Astrocyte (in vitro differentiated cells and primary cell): Measurements from ENCODE around the gene CMTR1. TPM values are rescaled to one million over a fixed set of nuclear protein-coding genes. Genes with fewer than 3 reads are reported as not detected.

Source experiments
- DNase-seq: peaks from one replicate; pipeline ENCODE4 v3.0.0-alpha.2; 2010; ENCODE audit warnings: low read depth
- FAIRE-seq: peaks from 2 replicates; lab custom pipeline; 2011; peaks lifted over from hg19 to GRCh38; lab: Jason Lieb, UNC
- H2AFZ ChIP-seq: 2 replicates; pipeline ENCODE4 v1.6.0; 2012; ENCODE audit warnings: low read depth, low read length, inconsistent platforms
- H3K27ac ChIP-seq: 2 replicates; pipeline ENCODE4 v1.5.1; 2011; ENCODE audit warnings: low read depth, low read length, inconsistent platforms
- H3K27me3 ChIP-seq: 2 replicates; pipeline ENCODE4 v1.6.0; 2011; ENCODE audit warnings: low read length, inconsistent platforms; ENCODE audit not compliant: insufficient read depth
- H3K36me3 ChIP-seq: 2 replicates; pipeline ENCODE4 v1.5.1; 2011; ENCODE audit warnings: low read length, inconsistent platforms; ENCODE audit not compliant: insufficient read depth
- H3K4me1 ChIP-seq: 2 replicates; pipeline ENCODE4 v1.5.1; 2011; ENCODE audit warnings: low read length, inconsistent platforms; ENCODE audit not compliant: insufficient read depth
- H3K4me2 ChIP-seq: 2 replicates; pipeline ENCODE4 v1.6.0; 2012; ENCODE audit warnings: low read length, inconsistent platforms
- H3K4me3 ChIP-seq: 2 replicates; pipeline ENCODE4 v1.5.1; 2011; ENCODE audit warnings: low read depth, mild to moderate bottlenecking, low read length, inconsistent platforms; ENCODE audit not compliant: insufficient read depth
- H3K79me2 ChIP-seq: 2 replicates; pipeline ENCODE4 v1.6.0; 2012; ENCODE audit warnings: mild to moderate bottlenecking, low read length, inconsistent platforms; ENCODE audit not compliant: insufficient read depth
- H3K9ac ChIP-seq: 2 replicates; pipeline ENCODE4 v1.6.0; 2012; ENCODE audit warnings: mild to moderate bottlenecking, low read length, inconsistent platforms
- H3K9me3 ChIP-seq: 2 replicates; pipeline ENCODE4 v1.5.1; 2012; ENCODE audit warnings: low read depth, mild to moderate bottlenecking, low read length, inconsistent platforms; ENCODE audit not compliant: insufficient read depth
- H4K20me1 ChIP-seq: 2 replicates; pipeline ENCODE4 v1.6.0; 2012; ENCODE audit warnings: low read length, inconsistent platforms; ENCODE audit not compliant: insufficient read depth
- H3K27ac Mint-ChIP-seq: one replicate; pipeline ENCODE4 v1.8.0; 2021; ENCODE audit warnings: mild to moderate bottlenecking, mixed read lengths; ENCODE audit not compliant: unreplicated experiment
- H3K27me3 Mint-ChIP-seq: one replicate; pipeline ENCODE4 v1.8.0; 2021; ENCODE audit warnings: low read depth, mixed read lengths; ENCODE audit not compliant: unreplicated experiment
- H3K36me3 Mint-ChIP-seq: one replicate; pipeline ENCODE4 v1.8.0; 2021; ENCODE audit warnings: low read depth, mixed read lengths; ENCODE audit not compliant: unreplicated experiment
- H3K4me1 Mint-ChIP-seq: one replicate; pipeline ENCODE4 v1.8.0; 2021; ENCODE audit warnings: low read depth, mixed read lengths; ENCODE audit not compliant: unreplicated experiment
- H3K4me3 Mint-ChIP-seq: one replicate; pipeline ENCODE4 v1.8.0; 2021; ENCODE audit warnings: mild to moderate bottlenecking, moderate library complexity, mixed read lengths; ENCODE audit not compliant: unreplicated experiment
- H3K9me3 Mint-ChIP-seq: one replicate; pipeline ENCODE4 v1.8.0; 2021; ENCODE audit warnings: mild to moderate bottlenecking, mixed read lengths; ENCODE audit not compliant: unreplicated experiment
- EZH2 ChIP-seq: IDR thresholded peaks from 2 replicates; pipeline ENCODE4 v1.6.1; 2012; ENCODE audit warnings: mild to moderate bottlenecking, low read length, inconsistent platforms; ENCODE audit not compliant: insufficient read depth
- total RNA-seq: library from RNA; stranded (reverse); gene quantifications from 2 replicates; pipeline ENCODE4 v1.2.1, GENCODE V29; 2021
- TF ChIP-seq, protein P1 (sequence below): IDR thresholded peaks from 2 replicates; pipeline ENCODE4 v1.5.1; 2011; ENCODE audit warnings: low read depth, mild to moderate bottlenecking, inconsistent platforms, low read length, moderate library complexity; ENCODE audit not compliant: insufficient read depth

Gene CMTR1
- total RNA-seq, 1 donor from 2014 or later = 44.1 TPM

DNA sequence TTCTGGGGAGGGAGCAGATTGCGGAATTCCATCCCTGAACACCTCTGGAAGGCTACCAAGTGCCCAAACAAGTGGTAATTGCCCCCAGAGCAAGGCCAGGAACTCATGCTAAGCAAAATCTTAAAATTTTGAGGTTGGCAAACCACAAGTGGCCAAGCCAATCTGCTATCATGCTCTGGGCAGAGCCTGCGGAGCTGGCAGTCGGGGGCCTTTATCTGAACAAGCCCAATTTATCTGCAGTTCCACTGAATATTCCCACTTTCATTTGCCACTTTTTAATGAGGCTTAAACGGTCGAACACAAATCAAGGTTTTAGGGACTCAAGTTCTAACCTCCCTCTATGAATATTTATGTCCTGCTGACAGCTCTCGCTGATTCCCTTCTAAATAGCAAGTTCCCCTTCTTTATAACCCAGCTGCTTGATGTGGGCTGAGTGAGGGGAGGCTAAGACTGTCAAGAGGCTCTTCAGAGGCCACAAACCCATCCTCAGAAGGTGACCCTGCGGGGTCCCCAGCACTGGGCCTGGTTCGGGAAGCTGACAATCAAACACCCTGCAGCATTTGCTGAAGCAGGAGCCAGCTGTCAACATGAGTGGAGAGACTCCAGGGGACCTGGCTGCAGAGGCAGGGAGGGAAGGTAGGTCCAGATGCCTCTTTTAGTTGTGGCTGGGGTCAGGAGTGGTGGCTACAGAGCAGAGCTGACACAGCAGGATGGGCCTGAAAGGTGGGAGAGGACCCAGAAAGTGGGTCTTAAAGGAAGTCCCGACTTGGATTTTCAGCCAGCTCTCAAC, 54.8 kb downstream of the CMTR1 start:
- no peaks in the 10 kb centered on the region for H3K9me3 ChIP-seq
- peaks cover 5% of the 10 kb centered on the region for H3K36me3 Mint-ChIP-seq
- H3K27me3 ChIP-seq = no peaks in the 10 kb centered on the region
- no peaks in the 10 kb centered on the region for H3K36me3 ChIP-seq
- H3K4me3 Mint-ChIP-seq = no peak overlapping the region
- peaks cover 15% of the 10 kb centered on the region for H3K4me1 Mint-ChIP-seq
- H3K4me2 ChIP-seq = no peak overlapping the region
- H3K27me3 Mint-ChIP-seq = no peaks in the 10 kb centered on the region
- no peak for TF ChIP-seq EZH2
- TF ChIP-seq, protein P1, sequence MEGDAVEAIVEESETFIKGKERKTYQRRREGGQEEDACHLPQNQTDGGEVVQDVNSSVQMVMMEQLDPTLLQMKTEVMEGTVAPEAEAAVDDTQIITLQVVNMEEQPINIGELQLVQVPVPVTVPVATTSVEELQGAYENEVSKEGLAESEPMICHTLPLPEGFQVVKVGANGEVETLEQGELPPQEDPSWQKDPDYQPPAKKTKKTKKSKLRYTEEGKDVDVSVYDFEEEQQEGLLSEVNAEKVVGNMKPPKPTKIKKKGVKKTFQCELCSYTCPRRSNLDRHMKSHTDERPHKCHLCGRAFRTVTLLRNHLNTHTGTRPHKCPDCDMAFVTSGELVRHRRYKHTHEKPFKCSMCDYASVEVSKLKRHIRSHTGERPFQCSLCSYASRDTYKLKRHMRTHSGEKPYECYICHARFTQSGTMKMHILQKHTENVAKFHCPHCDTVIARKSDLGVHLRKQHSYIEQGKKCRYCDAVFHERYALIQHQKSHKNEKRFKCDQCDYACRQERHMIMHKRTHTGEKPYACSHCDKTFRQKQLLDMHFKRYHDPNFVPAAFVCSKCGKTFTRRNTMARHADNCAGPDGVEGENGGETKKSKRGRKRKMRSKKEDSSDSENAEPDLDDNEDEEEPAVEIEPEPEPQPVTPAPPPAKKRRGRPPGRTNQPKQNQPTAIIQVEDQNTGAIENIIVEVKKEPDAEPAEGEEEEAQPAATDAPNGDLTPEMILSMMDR = no peak
- H3K4me3 ChIP-seq = no peak overlapping the region
- FAIRE-seq (no peak), DNase-seq (no peak)
- H3K9ac ChIP-seq = no peak overlapping the region
- H3K79me2 ChIP-seq = peaks cover 3% of the 10 kb centered on the region
- H3K27ac Mint-ChIP-seq = no peak overlapping the region
- H3K9me3 Mint-ChIP-seq = peaks cover 3% of the 10 kb centered on the region
- H2AFZ ChIP-seq = no peak overlapping the region
- no peak overlapping the region for H3K27ac ChIP-seq
- peaks cover 13% of the 10 kb centered on the region for H3K4me1 ChIP-seq
- H4K20me1 ChIP-seq = peaks cover 64% of the 10 kb centered on the region

DNA sequence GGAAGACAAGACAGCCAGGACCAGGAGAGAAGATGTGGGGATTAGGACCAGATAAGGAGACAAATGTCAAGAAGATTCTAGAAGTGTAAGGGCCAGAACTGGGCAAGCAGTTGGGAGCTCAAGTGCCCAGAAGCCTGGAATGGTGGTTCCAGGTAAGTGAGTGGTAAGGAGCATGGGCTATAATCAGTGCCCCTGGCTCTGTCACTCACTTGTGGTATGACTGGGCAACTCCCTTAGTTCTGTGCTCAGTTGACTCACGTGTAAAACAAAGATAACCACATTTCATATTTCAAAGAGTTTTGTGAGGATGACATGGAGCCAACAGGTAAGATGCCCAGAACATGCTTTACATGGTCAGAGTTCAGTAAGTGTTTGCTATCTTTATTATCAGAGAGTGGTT, 55.5 kb downstream of the CMTR1 start:
- H3K36me3 Mint-ChIP-seq = peaks cover 3% of the 10 kb centered on the region
- no peaks in the 10 kb centered on the region for H3K9me3 ChIP-seq
- H3K27me3 Mint-ChIP-seq = no peaks in the 10 kb centered on the region
- H2AFZ ChIP-seq = no peak overlapping the region
- no peak overlapping the region for H3K27ac ChIP-seq
- H3K36me3 ChIP-seq = no peaks in the 10 kb centered on the region
- no peak overlapping the region for H3K9ac ChIP-seq
- peaks cover 69% of the 10 kb centered on the region for H4K20me1 ChIP-seq
- no peak overlapping the region for H3K4me3 Mint-ChIP-seq
- no peak for TF ChIP-seq EZH2
- TF ChIP-seq, protein P1 = no peak
- peaks cover 15% of the 10 kb centered on the region for H3K4me1 Mint-ChIP-seq
- H3K27me3 ChIP-seq = no peaks in the 10 kb centered on the region
- H3K4me3 ChIP-seq = no peak overlapping the region
- H3K9me3 Mint-ChIP-seq = peaks cover 3% of the 10 kb centered on the region
- H3K4me1 ChIP-seq = peaks cover 13% of the 10 kb centered on the region
- H3K4me2 ChIP-seq = no peak overlapping the region
- no peak for DNase-seq
- peak overlapping the region; percentile 10 for H3K27ac Mint-ChIP-seq
- FAIRE-seq = no peak
- peaks cover 3% of the 10 kb centered on the region for H3K79me2 ChIP-seq
